ENCODE results near the gene PLIN1. TPM values are rescaled to one million over a fixed set of nuclear protein-coding genes. Genes with fewer than 3 reads are reported as not detected.

PLIN1 gene
- total RNA-seq, 1 donor, result 0.27 TPM

GRCh38 chr15:89621547-89621946 is 57.6 kb downstream of the PLIN1 start:
- no peak for TF ChIP-seq CTCF (IDR thresholded peaks at IDR 0.05; ENCODE audit: insufficient read depth, low read length)
- no peak overlapping the region for H3K4me3 ChIP-seq (ENCODE audit: low read depth, low read length)
- DNase-seq (ENCODE audit: low read depth), result no peak

- H3K4me3 ChIP-seq (ENCODE audit: low read depth, low read length), result no peak overlapping the region
- no peak for TF ChIP-seq CTCF (IDR thresholded peaks at IDR 0.05; ENCODE audit: insufficient read depth, low read length)
- no peak for DNase-seq (ENCODE audit: low read depth)
Observed at GRCh38 chr15:89616228-89616627, 62.9 kb downstream of the PLIN1 start.

GRCh38 chr15:89615135-89615534 is 64.0 kb downstream of the PLIN1 start:
- no peak for TF ChIP-seq CTCF (IDR thresholded peaks at IDR 0.05; ENCODE audit: insufficient read depth, low read length)
- peak; percentile 21 for DNase-seq (ENCODE audit: low read depth)
- no peak overlapping the region for H3K4me3 ChIP-seq (ENCODE audit: low read depth, low read length)

Small RNAs within 50 kb of the gene (small RNA-seq; reads per million reads assigned to genes)
- gene RNU6-132P, result not detected

Other genes starting within 250 kb of the PLIN1 start
- gene RHCG, start 182.8 kb downstream of the PLIN1 start, total RNA-seq (ENCODE audit: low replicate concordance), result not detected in 2 replicates
- gene TICRR, start 103.9 kb downstream of the PLIN1 start, total RNA-seq (ENCODE audit: low replicate concordance), result 0.33 and 8.8 TPM in 2 replicates
- 10.6 and 22.1 TPM in 2 replicates for gene KIF7, start 23.9 kb downstream of the PLIN1 start, total RNA-seq (ENCODE audit: low replicate concordance)
- 8.7 and 13.0 TPM in 2 replicates for gene PEX11A, start 11.4 kb upstream of the PLIN1 start, total RNA-seq (ENCODE audit: low replicate concordance)
- gene WDR93, start 11.4 kb upstream of the PLIN1 start, total RNA-seq (ENCODE audit: low replicate concordance), result 0.09 and 0.49 TPM in 2 replicates
- 0.45 and 0.49 TPM in 2 replicates for gene MESP1, start 71.9 kb upstream of the PLIN1 start, total RNA-seq (ENCODE audit: low replicate concordance)
- 1.3 and 2.9 TPM in 2 replicates for gene MESP2, start 97.0 kb upstream of the PLIN1 start, total RNA-seq (ENCODE audit: low replicate concordance)
- gene ANPEP, start 135.5 kb upstream of the PLIN1 start, total RNA-seq (ENCODE audit: low replicate concordance), result 20.8 and 82.6 TPM in 2 replicates
- gene AP3S2, start 214.6 kb upstream of the PLIN1 start, total RNA-seq (ENCODE audit: low replicate concordance), result 63.5 and 90.8 TPM in 2 replicates
- 17.6 and 23.0 TPM in 2 replicates for gene ARPIN, start 233.6 kb upstream of the PLIN1 start, total RNA-seq (ENCODE audit: low replicate concordance)

Data from fibroblast of the aortic adventitia (primary cell).